Measurements from ENCODE around the gene USP19. TPM values are rescaled to one million over a fixed set of nuclear protein-coding genes. Genes with fewer than 3 reads are reported as not detected.

Gene USP19
- total RNA-seq, 1 experiment from 2014 or later: 66.3 TPM

DNA sequence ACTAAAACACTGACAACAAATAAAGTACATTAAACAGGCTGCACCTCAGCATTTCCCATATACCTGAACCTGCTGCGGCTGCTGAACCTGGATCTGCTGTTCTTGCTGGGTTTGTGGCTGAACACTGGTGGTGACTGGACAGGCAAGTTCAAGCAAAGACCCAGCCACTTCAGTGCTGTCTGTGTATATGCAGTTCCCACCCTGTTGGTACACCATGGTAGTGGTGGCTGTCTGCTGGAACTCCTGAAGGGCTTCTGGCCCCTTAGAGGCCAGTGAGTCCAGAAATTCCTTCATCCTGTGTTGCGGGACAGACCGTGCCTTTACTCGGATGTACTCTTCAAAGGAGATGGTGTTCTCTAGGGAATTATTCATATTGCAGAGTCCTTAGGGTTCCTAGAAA, 44.0 kb downstream of the USP19 start:
- Histone ChIP-seq H2BK120ac (ENCODE audit: low read depth, low read length, poor library complexity, severe bottlenecking) (no peak overlapping the region), H4K8ac (replicated peaks; ENCODE audit: insufficient read length, low read depth, low read length) (no peak overlapping the region), H2AK5ac (ENCODE audit: insufficient read length, low read length) (no peak overlapping the region), H3K14ac (ENCODE audit: insufficient read depth, low read length) (no peak overlapping the region), H2BK15ac (ENCODE audit: low read depth, low read length) (no peak overlapping the region), H4K5ac (ENCODE audit: insufficient read length, low read depth, low read length) (no peak overlapping the region), H3K79me1 (ENCODE audit: insufficient read depth, low read depth, low read length, poor library complexity, severe bottlenecking) (peaks cover 10% of the 10 kb centered on the region), H3K18ac (ENCODE audit: insufficient read length, low read depth, low read length) (no peak overlapping the region), H4K20me1 (ENCODE audit: control insufficient read depth, insufficient read depth, insufficient read length) (no peaks in the 10 kb centered on the region), H3K4me2 (ENCODE audit: insufficient read depth, insufficient read length, low read length) (no peak overlapping the region), H3T11ph (ENCODE audit: low read length) (no peak overlapping the region), H4K91ac (ENCODE audit: insufficient read length, low read depth, low read length) (no peak overlapping the region), H2BK5ac (ENCODE audit: insufficient read length, low read length) (no peak overlapping the region), H3K23me2 (ENCODE audit: insufficient read length, low read depth, low read length, poor library complexity, severe bottlenecking) (no peaks in the 10 kb centered on the region), H3K4me1 (ENCODE audit: insufficient read depth, low read length) (no peaks in the 10 kb centered on the region), H3K79me2 (ENCODE audit: insufficient read depth, low read length) (peaks cover 9% of the 10 kb centered on the region; the same call in 1 of the 2 replicates), H3K4ac (ENCODE audit: low read depth, low read length) (no peak overlapping the region), H3K9ac (ENCODE audit: extremely low read depth, insufficient read length, low read length) (no peak overlapping the region), H2AFZ (ENCODE audit: low read length) (no peak overlapping the region), H3K9me3 (ENCODE audit: control insufficient read depth, low read depth, low read length) (no peaks in the 10 kb centered on the region), H2BK20ac (ENCODE audit: low read depth, low read length, poor library complexity, severe bottlenecking) (no peak overlapping the region), H3K23ac (ENCODE audit: insufficient read length, low read depth, low read length) (no peak overlapping the region), H3K56ac (ENCODE audit: insufficient read length, low read depth, low read length) (no peak overlapping the region), H2BK12ac (ENCODE audit: insufficient read length, low read depth, low read length) (no peak overlapping the region), H3K27me3 (ENCODE audit: insufficient read depth, low read length) (no peaks in the 10 kb centered on the region), H3K27ac (ENCODE audit: insufficient read length, low read depth, low read length) (no peak overlapping the region)
- no CpG with 5 or more reads among the region's 4 CpGs for WGBS (ENCODE audit: extremely low coverage, insufficient read length, low lambda C conversion rate)
- 0 out of 4 replicates have a peak, but pooled peaks cover 0 to 2% of the 10 kb centered on the region in 2 experiments for H3K4me1 Mint-ChIP-seq
- no peak for DNase-seq
- peaks cover 44 to 61% (median 57%) of the 10 kb centered on the region in 3 experiments for H3K36me3 Mint-ChIP-seq (ENCODE audit: insufficient read depth in 1 of 3, low read depth in 3 of 3)
- TF ChIP-seq CTCF (conservative IDR thresholded peaks at IDR 0.05): no peak
- no peaks in the 10 kb centered on the region for H3K9me3 Mint-ChIP-seq
- no peak overlapping the region for H3K27ac Mint-ChIP-seq
- H3K4me3 Mint-ChIP-seq: no peak overlapping the region
- H3K27me3 Mint-ChIP-seq (ENCODE audit: low read depth): no peaks in the 10 kb centered on the region
